A549 (cell line): ENCODE measurements around the gene ARAP1. TPM values are rescaled to one million over a fixed set of nuclear protein-coding genes. Genes with fewer than 3 reads are reported as not detected.

Experiments
- ATAC-seq, 2 experiments: fragments of 200-7000 bp in 1 of 2; fragments of >200 bp in 1 of 2; cut with Nextera tagmentation in 1 of 2; cut with Tn5 transposase in 1 of 2; 3 replicates each; pipeline versions ENCODE4 v1.8.0 to v1.9.1; 2018 to 2020; ENCODE audit warnings: mild to moderate bottlenecking in 1 of 2, moderate library complexity in 1 of 2
- CTCF ChIA-PET: fragments of 300-600 bp; sonication (Branson Sonifier 250); formaldehyde crosslinking; extraction: SDS; loops from one replicate; lab custom pipeline; 2021; ENCODE audit warnings: antibody characterized with exemption, inconsistent platforms; lab: Yijun Ruan, JAX
- POLR2A ChIA-PET: fragments of 350-600 bp; formaldehyde crosslinking; extraction: SDS; loops from one replicate; lab custom pipeline; 2021; ENCODE audit warnings: antibody characterized with exemption, inconsistent platforms; lab: Yijun Ruan, JAX
- DNase-seq, 2 experiments: peaks; one replicate each; pipeline versions ENCODE4 v3.0.0 to v3.0.0-alpha.2; 2011 to 2016; ENCODE audit warnings: low read depth in 1 of 2, low spot score in 1 of 2
- FAIRE-seq: peaks from 2 replicates; lab custom pipeline; 2011; peaks lifted over from hg19 to GRCh38; lab: Jason Lieb, UNC
- H3K27ac ChIP-seq, 2 experiments: fragments of >200 bp; sonication (Bioruptor Twin); formaldehyde crosslinking; 3 replicates each; pipeline ENCODE4 v1.5.1; 2016 to 2017
- H3K4me1 ChIP-seq: fragments of >200 bp; sonication (Bioruptor Twin); formaldehyde crosslinking; 3 replicates; pipeline ENCODE4 v1.6.1; 2016
- H3K4me2 ChIP-seq: fragments of >200 bp; sonication (Bioruptor Twin); formaldehyde crosslinking; 3 replicates; pipeline ENCODE4 v1.6.1; 2016
- H3K4me3 ChIP-seq: fragments of >200 bp; sonication (Bioruptor Twin); formaldehyde crosslinking; 3 replicates; pipeline ENCODE4 v1.5.1; 2016
- H3K9me3 ChIP-seq: fragments of >200 bp; sonication (Bioruptor Twin); formaldehyde crosslinking; 3 replicates; pipeline ENCODE4 v1.6.1; 2016
- BHLHE40 ChIP-seq: IDR thresholded peaks from 2 replicates; pipeline ENCODE4 v1.6.1; 2012; ENCODE audit warnings: low read depth, low read length, inconsistent platforms
- CBX8 ChIP-seq: fragments of 200-600 bp; sonication (generic); IDR thresholded peaks from 2 replicates; pipeline ENCODE4 v1.6.1; 2016
- EHMT2 ChIP-seq: fragments of 200-600 bp; sonication (generic); IDR thresholded peaks from 2 replicates; pipeline ENCODE4 v1.6.1; 2016; ENCODE audit warnings: antibody characterized with exemption, low read depth, mild to moderate bottlenecking, moderate library complexity
- FOSB ChIP-seq: fragments of 250-450 bp; sonication (Bioruptor Pico); IDR thresholded peaks from 2 replicates; pipeline ENCODE4 v1.5.0; 2020; ENCODE audit warnings: mild to moderate bottlenecking, moderate library complexity
- FOXS1 ChIP-seq: fragments of 250-450 bp; sonication (Bioruptor Pico); IDR thresholded peaks from 2 replicates; pipeline ENCODE4 v1.5.0; 2020; ENCODE audit warnings: mild to moderate bottlenecking, moderate library complexity
- GATA3 ChIP-seq: IDR thresholded peaks from 2 replicates; pipeline ENCODE4 v1.6.1; 2012; ENCODE audit warnings: borderline replicate concordance
- HDAC2 ChIP-seq: fragments of 200-600 bp; sonication (generic); IDR thresholded peaks from 2 replicates; pipeline ENCODE4 v1.6.1; 2016
- HEYL ChIP-seq: fragments of 250-450 bp; sonication (Bioruptor Pico); IDR thresholded peaks from 2 replicates; pipeline ENCODE4 v1.8.0; 2021; ENCODE audit warnings: mild to moderate bottlenecking, moderate library complexity
- HMGXB4 ChIP-seq: fragments of 250-450 bp; sonication (Bioruptor Pico); IDR thresholded peaks from 2 replicates; pipeline ENCODE4 v1.5.0; 2021; ENCODE audit warnings: mild to moderate bottlenecking, moderate library complexity, borderline replicate concordance
- HOXA7 ChIP-seq: fragments of 250-450 bp; sonication (Bioruptor Pico); IDR thresholded peaks from 2 replicates; pipeline ENCODE4 v1.5.0; 2020; ENCODE audit warnings: mild to moderate bottlenecking, moderate library complexity
- HOXB5 ChIP-seq: fragments of 250-450 bp; sonication (Bioruptor Pico); IDR thresholded peaks from 2 replicates; pipeline ENCODE4 v1.5.0; 2020; ENCODE audit warnings: mild to moderate bottlenecking, moderate library complexity
- KDM5A ChIP-seq: fragments of 200-600 bp; sonication (generic); IDR thresholded peaks from 2 replicates; pipeline ENCODE4 v1.6.1; 2016; ENCODE audit warnings: antibody characterized with exemption, mild to moderate bottlenecking
- MYC ChIP-seq: IDR thresholded peaks from 2 replicates; pipeline ENCODE4 v1.6.1; 2012; ENCODE audit warnings: mild to moderate bottlenecking, inconsistent platforms, low read length, improper control_type of control experiment, borderline replicate concordance
- NR3C1 ChIP-seq: fragments of >200 bp; sonication (Bioruptor Twin); formaldehyde crosslinking; IDR thresholded peaks from 3 replicates; pipeline ENCODE4 v1.6.1; 2017
- PBX3 ChIP-seq: IDR thresholded peaks from 2 replicates; pipeline ENCODE4 v1.6.1; 2012
- RAD21 ChIP-seq, 2 experiments: fragments of >200 bp in 1 of 2; sonication (Bioruptor Twin) in 1 of 2; formaldehyde crosslinking in 1 of 2; IDR thresholded peaks in 1 of 2; conservative IDR thresholded peaks in 1 of 2; 2 replicates in 1 of 2; 3 replicates in 1 of 2; pipeline ENCODE4 v1.6.1; 2012 to 2018; ENCODE audit warnings: inconsistent platforms in 1 of 2
- RARB ChIP-seq: fragments of 250-450 bp; sonication (Bioruptor Pico); IDR thresholded peaks from 2 replicates; pipeline ENCODE4 v1.8.0; 2021; ENCODE audit warnings: mild to moderate bottlenecking, moderate library complexity
- RCOR1 ChIP-seq: fragments of 150-350 bp; IDR thresholded peaks from 2 replicates; pipeline ENCODE4 v1.6.1; 2014; ENCODE audit warnings: antibody characterized with exemption, low read length, low read depth
- RFX5 ChIP-seq: fragments of 450-650 bp; IDR thresholded peaks from 2 replicates; pipeline ENCODE4 v1.7.1; 2014; ENCODE audit warnings: antibody characterized with exemption, mild to moderate bottlenecking, moderate library complexity
- SREBF2 ChIP-seq: fragments of 450-650 bp; IDR thresholded peaks from 2 replicates; pipeline ENCODE4 v1.6.1; 2014; ENCODE audit warnings: mild to moderate bottlenecking, moderate library complexity
- ZNF302 ChIP-seq: fragments of 250-450 bp; sonication (Bioruptor Pico); IDR thresholded peaks from 2 replicates; pipeline ENCODE4 v1.9.0; 2021; ENCODE audit warnings: inconsistent platforms, mild to moderate bottlenecking, moderate library complexity
- ZSCAN20 ChIP-seq: fragments of 250-450 bp; sonication (Bioruptor Pico); IDR thresholded peaks from 2 replicates; pipeline ENCODE4 v1.8.0; 2022; ENCODE audit warnings: mild to moderate bottlenecking, moderate library complexity
- WGBS: methylation state at CpG from one replicate; pipeline ENCODE4 v1.1.6; 2017; ENCODE audit errors: missing lambda C conversion rate; 5-methylcytosine and 5-hydroxymethylcytosine counted together
- polyA plus RNA-seq, 4 experiments: library from polyadenylated mRNA; depleted of rRNA in 3 of 4; stranded (reverse); fragments of >200 nt; fragmentation: RNase III in 1 of 4; extraction: RNeasy Plus Mini Kit Qiagen cat#74134 plus additional on column Dnase treatment in 1 of 4; gene quantifications; 2 replicates in 3 of 4; 3 replicates in 1 of 4; pipeline ENCODE4 v1.2.3, GENCODE V29; 2011 to 2017
- TF ChIP-seq, protein P1 (sequence below): IDR thresholded peaks from 2 replicates; pipeline ENCODE4 v1.6.1; 2012
- TF ChIP-seq, protein P2 (sequence below): fragments of >200 bp; sonication (Bioruptor Twin); formaldehyde crosslinking; IDR thresholded peaks from 3 replicates; pipeline ENCODE4 v1.5.1; 2016
- TF ChIP-seq, protein P3 (sequence below): fragments of >200 bp; sonication (Bioruptor Twin); formaldehyde crosslinking; IDR thresholded peaks from 3 replicates; pipeline ENCODE4 v1.6.1; 2016
- TF ChIP-seq, protein P4 (sequence below): fragments of 150-350 bp; IDR thresholded peaks from 2 replicates; pipeline ENCODE4 v1.6.1; 2014; ENCODE audit warnings: low read depth, mild to moderate bottlenecking, low read length
- TF ChIP-seq, protein P5 (sequence below): fragments of 250-450 bp; sonication (Bioruptor Pico); IDR thresholded peaks from 2 replicates; pipeline ENCODE4 v1.5.0; 2020; ENCODE audit warnings: low read depth, mild to moderate bottlenecking, moderate library complexity

ARAP1 gene
- polyA plus RNA-seq, 2 of the 4 experiments (the other 2 are of a cell fraction) = 29.5 to 30.1 TPM

- Histone ChIP-seq H3K4me3 (no peak overlapping the region), H3K4me2 (no peak overlapping the region)
- FAIRE-seq = no peak
- POLR2A ChIA-PET = no interaction called here
- DNase-seq = no peak
- CTCF ChIA-PET = interaction anchor here (0.9 to 1.0 kb wide), 2 partner anchors 18 to 547 kb away, joined by 3 read pairs; no protein-coding TSS in a partner anchor
- 90% methylated on average over 7 of the region's 7 CpGs for WGBS
- TF ChIP-seq BHLHE40 (no peak), ZNF302 (CRISPR knock-in tag) (no peak), FOXS1 (CRISPR knock-in tag) (no peak), RARB (no peak), MYC (no peak), RCOR1 (no peak), NR3C1 (no peak), EHMT2 (no peak), RAD21 (conservative IDR thresholded peaks at IDR 0.05 in 1 of 2, IDR thresholded peaks at IDR 0.05 in 1 of 2) (no peak)
- TF ChIP-seq, protein P1, sequence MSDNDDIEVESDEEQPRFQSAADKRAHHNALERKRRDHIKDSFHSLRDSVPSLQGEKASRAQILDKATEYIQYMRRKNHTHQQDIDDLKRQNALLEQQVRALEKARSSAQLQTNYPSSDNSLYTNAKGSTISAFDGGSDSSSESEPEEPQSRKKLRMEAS = no peak
- TF ChIP-seq, protein P2, sequence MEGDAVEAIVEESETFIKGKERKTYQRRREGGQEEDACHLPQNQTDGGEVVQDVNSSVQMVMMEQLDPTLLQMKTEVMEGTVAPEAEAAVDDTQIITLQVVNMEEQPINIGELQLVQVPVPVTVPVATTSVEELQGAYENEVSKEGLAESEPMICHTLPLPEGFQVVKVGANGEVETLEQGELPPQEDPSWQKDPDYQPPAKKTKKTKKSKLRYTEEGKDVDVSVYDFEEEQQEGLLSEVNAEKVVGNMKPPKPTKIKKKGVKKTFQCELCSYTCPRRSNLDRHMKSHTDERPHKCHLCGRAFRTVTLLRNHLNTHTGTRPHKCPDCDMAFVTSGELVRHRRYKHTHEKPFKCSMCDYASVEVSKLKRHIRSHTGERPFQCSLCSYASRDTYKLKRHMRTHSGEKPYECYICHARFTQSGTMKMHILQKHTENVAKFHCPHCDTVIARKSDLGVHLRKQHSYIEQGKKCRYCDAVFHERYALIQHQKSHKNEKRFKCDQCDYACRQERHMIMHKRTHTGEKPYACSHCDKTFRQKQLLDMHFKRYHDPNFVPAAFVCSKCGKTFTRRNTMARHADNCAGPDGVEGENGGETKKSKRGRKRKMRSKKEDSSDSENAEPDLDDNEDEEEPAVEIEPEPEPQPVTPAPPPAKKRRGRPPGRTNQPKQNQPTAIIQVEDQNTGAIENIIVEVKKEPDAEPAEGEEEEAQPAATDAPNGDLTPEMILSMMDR = no peak
- TF ChIP-seq, protein P3, sequence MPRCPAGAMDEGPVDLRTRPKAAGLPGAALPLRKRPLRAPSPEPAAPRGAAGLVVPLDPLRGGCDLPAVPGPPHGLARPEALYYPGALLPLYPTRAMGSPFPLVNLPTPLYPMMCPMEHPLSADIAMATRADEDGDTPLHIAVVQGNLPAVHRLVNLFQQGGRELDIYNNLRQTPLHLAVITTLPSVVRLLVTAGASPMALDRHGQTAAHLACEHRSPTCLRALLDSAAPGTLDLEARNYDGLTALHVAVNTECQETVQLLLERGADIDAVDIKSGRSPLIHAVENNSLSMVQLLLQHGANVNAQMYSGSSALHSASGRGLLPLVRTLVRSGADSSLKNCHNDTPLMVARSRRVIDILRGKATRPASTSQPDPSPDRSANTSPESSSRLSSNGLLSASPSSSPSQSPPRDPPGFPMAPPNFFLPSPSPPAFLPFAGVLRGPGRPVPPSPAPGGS = no peak
- TF ChIP-seq, protein P4, sequence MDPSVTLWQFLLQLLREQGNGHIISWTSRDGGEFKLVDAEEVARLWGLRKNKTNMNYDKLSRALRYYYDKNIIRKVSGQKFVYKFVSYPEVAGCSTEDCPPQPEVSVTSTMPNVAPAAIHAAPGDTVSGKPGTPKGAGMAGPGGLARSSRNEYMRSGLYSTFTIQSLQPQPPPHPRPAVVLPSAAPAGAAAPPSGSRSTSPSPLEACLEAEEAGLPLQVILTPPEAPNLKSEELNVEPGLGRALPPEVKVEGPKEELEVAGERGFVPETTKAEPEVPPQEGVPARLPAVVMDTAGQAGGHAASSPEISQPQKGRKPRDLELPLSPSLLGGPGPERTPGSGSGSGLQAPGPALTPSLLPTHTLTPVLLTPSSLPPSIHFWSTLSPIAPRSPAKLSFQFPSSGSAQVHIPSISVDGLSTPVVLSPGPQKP = no peak
- TF ChIP-seq, protein P5, sequence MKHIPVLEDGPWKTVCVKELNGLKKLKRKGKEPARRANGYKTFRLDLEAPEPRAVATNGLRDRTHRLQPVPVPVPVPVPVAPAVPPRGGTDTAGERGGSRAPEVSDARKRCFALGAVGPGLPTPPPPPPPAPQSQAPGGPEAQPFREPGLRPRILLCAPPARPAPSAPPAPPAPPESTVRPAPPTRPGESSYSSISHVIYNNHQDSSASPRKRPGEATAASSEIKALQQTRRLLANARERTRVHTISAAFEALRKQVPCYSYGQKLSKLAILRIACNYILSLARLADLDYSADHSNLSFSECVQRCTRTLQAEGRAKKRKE (CRISPR knock-in tag) = no peak
- TF ChIP-seq, all 56 proteins: peak for 0
- Histone ChIP-seq H3K4me1 (peaks cover 24% of the 10 kb centered on the region; the same call in 1 of the 3 replicates), H3K9me3 (no peaks in the 10 kb centered on the region), H3K27ac (no peak overlapping the region)
- ATAC-seq = no peak
Measured at GRCh38 chr11:72742513-72743320, 9.5 kb downstream of the ARAP1 start.

- no peak for DNase-seq
- CTCF ChIA-PET = interaction anchor here (0.9 to 1.8 kb wide), 4 partner anchors 10 to 548 kb away, joined by 3 to 5 read pairs (median 4); no protein-coding TSS in a partner anchor
- Histone ChIP-seq H3K4me3 (no peak overlapping the region), H3K4me2 (no peak overlapping the region), H3K27ac (peak overlapping the region in 1 of 2 experiments; percentile 37; a peak in 1 of 6 replicates), H3K9me3 (no peaks in the 10 kb centered on the region), H3K4me1 (peaks cover 29% of the 10 kb centered on the region)
- WGBS = 72% methylated on average over 7 of the region's 7 CpGs
- FAIRE-seq = no peak
- POLR2A ChIA-PET = no interaction called here
- no peak for TF ChIP-seq PBX3
- no peak for TF ChIP-seq HMGXB4 (CRISPR knock-in tag)
- TF ChIP-seq HOXB5 (CRISPR knock-in tag) = no peak
- TF ChIP-seq HEYL = no peak
- TF ChIP-seq FOSB (CRISPR knock-in tag) = no peak
- TF ChIP-seq, protein P1 = no peak
- no peak for TF ChIP-seq RFX5
- TF ChIP-seq KDM5A = no peak
- TF ChIP-seq HOXA7 = no peak
- no peak for TF ChIP-seq RARB
- no peak for TF ChIP-seq CBX8
- TF ChIP-seq GATA3 = no peak
- no peak for TF ChIP-seq SREBF2
- no peak for TF ChIP-seq ZSCAN20 (CRISPR knock-in tag)
- TF ChIP-seq HDAC2 = no peak
- no peak for TF ChIP-seq EHMT2
- ATAC-seq = no peak
Measured at GRCh38 chr11:72741849-72742512, 10.2 kb downstream of the ARAP1 start.
